ENCODE results near the gene CCDC13.

DNA sequence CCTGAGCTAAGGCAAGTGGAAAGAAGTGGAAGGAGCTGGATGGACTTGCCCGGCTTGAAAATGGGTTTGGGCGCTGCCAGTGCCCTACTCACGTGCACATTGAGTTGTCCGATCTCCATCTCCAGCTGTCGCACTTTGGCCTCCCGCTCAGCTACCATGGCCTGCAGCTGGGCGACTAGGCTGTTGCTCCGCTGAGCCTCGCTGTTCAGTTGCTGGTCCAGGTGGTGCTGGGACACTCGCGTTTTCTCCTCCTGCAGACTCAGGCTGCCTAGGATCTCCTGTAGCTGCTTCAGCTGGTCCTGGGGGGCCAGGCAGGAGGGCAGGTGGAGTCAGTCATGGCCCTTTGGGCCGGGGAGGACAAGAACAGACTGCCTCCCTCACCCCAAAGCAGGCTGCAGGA lies 37.4 kb downstream of the CCDC13 start:
- TF ChIP-seq ARNT (IDR thresholded peaks at IDR 0.05) (no peak), SP1 (IDR thresholded peaks at IDR 0.05) (no peak), BHLHE40 (IDR thresholded peaks at IDR 0.05; ENCODE audit: borderline replicate concordance) (no peak), SUZ12 (IDR thresholded peaks at IDR 0.05) (no peak), LEF1 (IDR thresholded peaks at IDR 0.05; ENCODE audit: borderline replicate concordance) (no peak), CTBP1 (IDR thresholded peaks at IDR 0.05; ENCODE audit: borderline replicate concordance) (no peak), FOXK2 (IDR thresholded peaks at IDR 0.05) (no peak), TARDBP (IDR thresholded peaks at IDR 0.05) (no peak), NFRKB (IDR thresholded peaks at IDR 0.05) (no peak), ZNF384 (IDR thresholded peaks at IDR 0.05) (no peak)
- TF ChIP-seq, protein P1, sequence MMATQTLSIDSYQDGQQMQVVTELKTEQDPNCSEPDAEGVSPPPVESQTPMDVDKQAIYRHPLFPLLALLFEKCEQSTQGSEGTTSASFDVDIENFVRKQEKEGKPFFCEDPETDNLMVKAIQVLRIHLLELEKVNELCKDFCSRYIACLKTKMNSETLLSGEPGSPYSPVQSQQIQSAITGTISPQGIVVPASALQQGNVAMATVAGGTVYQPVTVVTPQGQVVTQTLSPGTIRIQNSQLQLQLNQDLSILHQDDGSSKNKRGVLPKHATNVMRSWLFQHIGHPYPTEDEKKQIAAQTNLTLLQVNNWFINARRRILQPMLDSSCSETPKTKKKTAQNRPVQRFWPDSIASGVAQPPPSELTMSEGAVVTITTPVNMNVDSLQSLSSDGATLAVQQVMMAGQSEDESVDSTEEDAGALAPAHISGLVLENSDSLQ (IDR thresholded peaks at IDR 0.05), result no peak
